H9 (cell line): ENCODE results near the gene SMARCC1. TPM values are rescaled to one million over a fixed set of nuclear protein-coding genes. Genes with fewer than 3 reads are reported as not detected.

Source experiments
- DNase-seq: peaks from one replicate; pipeline ENCODE4 v3.0.0-alpha.2; 2017
- H2AFZ ChIP-seq: one replicate; pipeline ENCODE4 v1.6.1; 2013; ENCODE audit warnings: mild to moderate bottlenecking, low read length, control low read depth, moderate library complexity
- H2AK5ac ChIP-seq: 2 replicates; pipeline ENCODE4 v1.6.1; 2013; ENCODE audit warnings: low read length, control low read depth, mixed read lengths; ENCODE audit not compliant: insufficient read length
- H2BK120ac ChIP-seq: one replicate; pipeline ENCODE4 v1.6.1; 2013; ENCODE audit warnings: low read depth, mild to moderate bottlenecking, low read length, control low read depth, inconsistent platforms; ENCODE audit not compliant: poor library complexity, severe bottlenecking
- H2BK12ac ChIP-seq: 2 replicates; pipeline ENCODE4 v1.6.1; 2013; ENCODE audit warnings: low read length, control low read depth, mixed read lengths, low read depth; ENCODE audit not compliant: insufficient read length
- H2BK15ac ChIP-seq: 2 replicates; pipeline ENCODE4 v1.6.1; 2013; ENCODE audit warnings: low read depth, low read length, control low read depth
- H2BK20ac ChIP-seq: one replicate; pipeline ENCODE4 v1.6.1; 2013; ENCODE audit warnings: low read depth, mild to moderate bottlenecking, low read length, control low read depth, inconsistent platforms; ENCODE audit not compliant: poor library complexity, severe bottlenecking
- H2BK5ac ChIP-seq: 2 replicates; pipeline ENCODE4 v1.6.1; 2013; ENCODE audit warnings: low read length, control low read depth, mixed read lengths; ENCODE audit not compliant: insufficient read length
- H3K14ac ChIP-seq: 2 replicates; pipeline ENCODE4 v1.6.1; 2013; ENCODE audit warnings: low read length, control low read depth; ENCODE audit not compliant: insufficient read depth
- H3K18ac ChIP-seq: 2 replicates; pipeline ENCODE4 v1.6.1; 2013; ENCODE audit warnings: low read depth, mild to moderate bottlenecking, mixed read lengths, low read length, control low read depth; ENCODE audit not compliant: insufficient read length
- H3K23ac ChIP-seq: 2 replicates; pipeline ENCODE4 v1.6.1; 2013; ENCODE audit warnings: low read length, control low read depth, mixed read lengths, low read depth; ENCODE audit not compliant: insufficient read length
- H3K23me2 ChIP-seq: 2 replicates; pipeline ENCODE4 v1.6.1; 2013; ENCODE audit warnings: low read depth, mild to moderate bottlenecking, mixed read lengths, low read length, control low read depth; ENCODE audit not compliant: insufficient read length, poor library complexity, severe bottlenecking
- H3K27ac ChIP-seq: 2 replicates; pipeline ENCODE4 v1.5.1; 2013; ENCODE audit warnings: low read length, control low read depth, mixed read lengths, low read depth; ENCODE audit not compliant: insufficient read length
- H3K27me3 ChIP-seq: 2 replicates; pipeline ENCODE4 v1.6.1; 2013; ENCODE audit warnings: low read length, control low read depth, inconsistent platforms; ENCODE audit not compliant: insufficient read depth
- H3K4ac ChIP-seq: 2 replicates; pipeline ENCODE4 v1.6.1; 2013; ENCODE audit warnings: low read depth, mild to moderate bottlenecking, control low read depth, inconsistent platforms, low read length, moderate library complexity
- H3K4me1 ChIP-seq: 2 replicates; pipeline ENCODE4 v1.6.1; 2013; ENCODE audit warnings: low read length, control low read depth, inconsistent platforms; ENCODE audit not compliant: insufficient read depth
- H3K4me2 ChIP-seq: 2 replicates; pipeline ENCODE4 v1.6.1; 2013; ENCODE audit warnings: low read length, control low read depth, mixed read lengths; ENCODE audit not compliant: insufficient read length, insufficient read depth
- H3K56ac ChIP-seq: 2 replicates; pipeline ENCODE4 v1.6.1; 2013; ENCODE audit warnings: low read depth, mild to moderate bottlenecking, mixed read lengths, low read length, control low read depth; ENCODE audit not compliant: insufficient read length
- H3K79me1 ChIP-seq: 2 replicates; pipeline ENCODE4 v1.6.1; 2013; ENCODE audit warnings: low read depth, mild to moderate bottlenecking, moderate library complexity, low read length, control low read depth, inconsistent platforms; ENCODE audit not compliant: insufficient read depth, poor library complexity, severe bottlenecking
- H3K79me2 ChIP-seq: 2 replicates; pipeline ENCODE4 v1.6.1; 2013; ENCODE audit warnings: low read length, control low read depth, inconsistent platforms; ENCODE audit not compliant: insufficient read depth
- H3K9ac ChIP-seq: 2 replicates; pipeline ENCODE4 v1.6.1; 2013; ENCODE audit warnings: low read length, control low read depth, mixed read lengths; ENCODE audit not compliant: insufficient read length; ENCODE audit errors: extremely low read depth
- H3K9me3 ChIP-seq: one replicate; pipeline ENCODE4 v1.6.1; 2013; ENCODE audit warnings: low read depth, low read length, inconsistent platforms; ENCODE audit not compliant: control insufficient read depth
- H3T11ph ChIP-seq: one replicate; pipeline ENCODE4 v1.6.1; 2013; ENCODE audit warnings: mild to moderate bottlenecking, low read length, control low read depth, inconsistent platforms
- H4K20me1 ChIP-seq: one replicate; pipeline ENCODE4 v1.6.1; 2013; ENCODE audit not compliant: control insufficient read depth, insufficient read length, insufficient read depth
- H4K5ac ChIP-seq: 2 replicates; pipeline ENCODE4 v1.6.1; 2013; ENCODE audit warnings: low read depth, mild to moderate bottlenecking, mixed read lengths, low read length, control low read depth; ENCODE audit not compliant: insufficient read length
- H4K8ac ChIP-seq: replicated peaks from 2 replicates; pipeline ENCODE4 v1.6.1; 2013; ENCODE audit warnings: low read length, control low read depth, mixed read lengths, low read depth; ENCODE audit not compliant: insufficient read length
- H4K91ac ChIP-seq: 2 replicates; pipeline ENCODE4 v1.6.1; 2013; ENCODE audit warnings: low read depth, mild to moderate bottlenecking, moderate library complexity, mixed read lengths, low read length, control low read depth; ENCODE audit not compliant: insufficient read length
- H3K27ac Mint-ChIP-seq, 3 experiments: 2 replicates in 2 of 3; 3 replicates in 1 of 3; pipeline ENCODE4 v1.8.0; 2020 to 2021; ENCODE audit warnings: mixed read lengths in 3 of 3, mild to moderate bottlenecking in 1 of 3, moderate library complexity in 1 of 3
- H3K27me3 Mint-ChIP-seq: 2 replicates; pipeline ENCODE4 v1.8.0; 2021; ENCODE audit warnings: low read depth, mild to moderate bottlenecking, moderate library complexity, mixed read lengths
- H3K36me3 Mint-ChIP-seq, 3 experiments: 2 replicates in 2 of 3; 3 replicates in 1 of 3; pipeline ENCODE4 v1.8.0; 2020 to 2021; ENCODE audit warnings: low read depth in 3 of 3, mixed read lengths in 3 of 3; ENCODE audit not compliant: insufficient read depth in 1 of 3
- H3K4me1 Mint-ChIP-seq, 2 experiments: 2 replicates each; pipeline ENCODE4 v1.8.0; 2020; ENCODE audit warnings: mixed read lengths in 2 of 2
- H3K4me3 Mint-ChIP-seq, 2 experiments: 2 replicates in 1 of 2; 3 replicates in 1 of 2; pipeline ENCODE4 v1.8.0; 2020 to 2021; ENCODE audit warnings: mild to moderate bottlenecking in 2 of 2, mixed read lengths in 2 of 2, moderate library complexity in 1 of 2
- H3K9me3 Mint-ChIP-seq, 2 experiments: 2 replicates in 1 of 2; 3 replicates in 1 of 2; pipeline ENCODE4 v1.8.0; 2020; ENCODE audit warnings: mild to moderate bottlenecking in 2 of 2, mixed read lengths in 2 of 2, moderate library complexity in 1 of 2
- WGBS: extraction: QIAGEN DNeasy Blood & Tissue Kit; methylation state at CpG from one replicate; pipeline ENCODE4 v1.1.7; 2013; ENCODE audit warnings: missing lambda C conversion rate, low lambda C conversion rate, mixed read lengths; ENCODE audit not compliant: insufficient read length; ENCODE audit errors: extremely low coverage; 5-methylcytosine and 5-hydroxymethylcytosine counted together
- total RNA-seq: library from RNA; stranded (reverse); gene quantifications from 2 replicates; pipeline ENCODE4 v1.2.1, GENCODE V29; 2021
- TF ChIP-seq, protein P1 (sequence below): fragments of 200-600 bp; sonication (generic); conservative IDR thresholded peaks from 3 replicates; pipeline ENCODE4 v1.8.0; 2021; ENCODE audit warnings: antibody characterized with exemption, mild to moderate bottlenecking

The SMARCC1 gene
- total RNA-seq, 1 experiment from 2014 or later, result 274 TPM

DNA sequence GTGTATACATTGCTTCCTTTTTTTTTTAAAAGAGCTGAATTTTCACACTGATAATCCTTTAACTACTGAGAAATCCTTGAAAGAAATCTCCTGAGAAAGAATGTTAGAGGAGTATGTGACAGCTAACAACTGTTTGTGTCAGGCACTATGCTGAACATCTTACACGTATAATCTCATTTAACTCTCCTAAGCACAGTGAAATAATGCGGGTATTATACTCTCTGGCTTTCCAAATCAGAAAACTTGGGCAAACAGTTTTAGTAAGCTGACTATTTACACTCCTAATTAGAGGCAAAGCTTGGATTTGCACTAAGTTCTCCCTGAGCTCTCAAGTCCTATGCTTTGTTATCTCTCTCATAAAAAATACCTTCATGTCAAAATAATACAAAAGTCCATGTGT, 69.3 kb downstream of the SMARCC1 start:
- Mint-ChIP-seq H3K9me3 (no peaks in the 10 kb centered on the region), H3K4me3 (no peak overlapping the region), H3K27me3 (no peaks in the 10 kb centered on the region), H3K27ac (no peak overlapping the region), H3K4me1 (no peaks in the 10 kb centered on the region), H3K36me3 (peaks cover 39 to 90% (median 73%) of the 10 kb centered on the region in 3 experiments; a peak in 6 of 7 replicates)
- Histone ChIP-seq H2BK20ac (no peak overlapping the region), H4K5ac (no peak overlapping the region), H2BK12ac (no peak overlapping the region), H3K4ac (no peak overlapping the region), H2BK120ac (no peak overlapping the region), H2BK5ac (no peak overlapping the region), H2AK5ac (no peak overlapping the region), H3K27ac (no peak overlapping the region), H3T11ph (no peak overlapping the region), H3K27me3 (no peaks in the 10 kb centered on the region), H4K8ac (no peak overlapping the region), H3K23ac (no peak overlapping the region), H4K91ac (no peak overlapping the region), H3K14ac (no peak overlapping the region), H3K4me2 (no peak overlapping the region), H3K4me1 (no peaks in the 10 kb centered on the region), H3K9me3 (no peaks in the 10 kb centered on the region), H3K23me2 (no peaks in the 10 kb centered on the region), H3K56ac (no peak overlapping the region), H4K20me1 (no peaks in the 10 kb centered on the region), H2AFZ (no peak overlapping the region), H3K18ac (no peak overlapping the region), H3K79me2 (no peaks in the 10 kb centered on the region), H2BK15ac (no peak overlapping the region), H3K79me1 (peaks cover 7% of the 10 kb centered on the region), H3K9ac (no peak overlapping the region)
- no peak for DNase-seq
- no CpG with 5 or more reads among the region's 2 CpGs for WGBS
- TF ChIP-seq, protein P1, sequence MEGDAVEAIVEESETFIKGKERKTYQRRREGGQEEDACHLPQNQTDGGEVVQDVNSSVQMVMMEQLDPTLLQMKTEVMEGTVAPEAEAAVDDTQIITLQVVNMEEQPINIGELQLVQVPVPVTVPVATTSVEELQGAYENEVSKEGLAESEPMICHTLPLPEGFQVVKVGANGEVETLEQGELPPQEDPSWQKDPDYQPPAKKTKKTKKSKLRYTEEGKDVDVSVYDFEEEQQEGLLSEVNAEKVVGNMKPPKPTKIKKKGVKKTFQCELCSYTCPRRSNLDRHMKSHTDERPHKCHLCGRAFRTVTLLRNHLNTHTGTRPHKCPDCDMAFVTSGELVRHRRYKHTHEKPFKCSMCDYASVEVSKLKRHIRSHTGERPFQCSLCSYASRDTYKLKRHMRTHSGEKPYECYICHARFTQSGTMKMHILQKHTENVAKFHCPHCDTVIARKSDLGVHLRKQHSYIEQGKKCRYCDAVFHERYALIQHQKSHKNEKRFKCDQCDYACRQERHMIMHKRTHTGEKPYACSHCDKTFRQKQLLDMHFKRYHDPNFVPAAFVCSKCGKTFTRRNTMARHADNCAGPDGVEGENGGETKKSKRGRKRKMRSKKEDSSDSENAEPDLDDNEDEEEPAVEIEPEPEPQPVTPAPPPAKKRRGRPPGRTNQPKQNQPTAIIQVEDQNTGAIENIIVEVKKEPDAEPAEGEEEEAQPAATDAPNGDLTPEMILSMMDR, result no peak
